ENCODE data around the gene FEM1C. TPM values are rescaled to one million over a fixed set of nuclear protein-coding genes. Genes with fewer than 3 reads are reported as not detected.

The FEM1C gene
- total and polyA plus RNA-seq, 9 of the 15 experiments (the other 6 are each of a cell fraction or from before 2014, with no cell fraction given): 1.4 to 9.3 (median 4.3) TPM

DNA sequence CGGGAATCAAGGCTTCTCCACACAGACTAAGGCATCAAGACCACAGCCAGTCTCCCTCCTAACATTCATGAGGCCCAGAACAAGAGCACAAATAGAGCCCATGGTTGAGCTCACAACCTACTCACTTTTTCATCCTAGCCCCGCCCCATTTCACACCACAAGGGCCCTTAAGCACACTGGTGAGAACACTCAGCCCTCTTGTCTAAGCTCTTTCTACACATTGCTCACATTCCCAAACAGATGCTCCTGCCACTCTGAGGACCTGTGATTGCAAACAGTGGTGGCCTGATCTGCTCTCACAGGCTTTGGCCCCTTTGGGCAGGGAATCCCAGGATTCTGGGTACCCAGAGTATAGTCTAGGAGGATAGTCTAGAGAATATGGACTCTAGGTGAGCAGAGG, 54.0 kb downstream of the FEM1C start:
- ATAC-seq: no peak
- in situ Hi-C loops (cut with MboI) (no loop called here), intact Hi-C loops (cut with micrococcal nuclease) (no loop called here)
- Histone ChIP-seq H3K9me3 (replicated peaks; ENCODE audit: control insufficient read depth, insufficient read depth, low read depth, low read length) (no peaks in the 10 kb centered on the region), H3K79me2 (ENCODE audit: control insufficient read depth, insufficient read depth, low read length) (no peaks in the 10 kb centered on the region), H4K20me1 (replicated peaks; ENCODE audit: control insufficient read depth, insufficient read depth, low read length) (no peaks in the 10 kb centered on the region), H3K27me3 (ENCODE audit: control insufficient read depth in 2 of 2, insufficient read depth in 2 of 2, low read length in 2 of 2) (peaks cover 0 to 11% of the 10 kb centered on the region in 2 experiments; a peak in 4 of 5 replicates), H3K9me1 (ENCODE audit: control insufficient read depth, insufficient read depth, low read length) (no peaks in the 10 kb centered on the region), H3K4me2 (ENCODE audit: insufficient read depth, low read length) (no peak overlapping the region), H3K4me3 (no peak overlapping the region), H3K4me1 (replicated peaks in 1 of 2; ENCODE audit: control insufficient read depth in 2 of 2, insufficient read depth in 2 of 2, low read length in 2 of 2) (no peaks in the 10 kb centered on the region), H3K9ac (ENCODE audit: insufficient read depth in 1 of 2, low read depth in 2 of 2, low read length in 2 of 2) (no peak overlapping the region), H3K27ac (ENCODE audit: extremely low read depth, low read depth, low read length) (no peak overlapping the region), H2AFZ (ENCODE audit: low read depth, low read length) (no peak overlapping the region), H3K36me3 (ENCODE audit: control insufficient read depth, insufficient read depth, low read length) (no peaks in the 10 kb centered on the region)
- WGBS (ENCODE audit: insufficient coverage, low coverage, missing lambda C conversion rate): 0% methylated on average over 2 of the region's 2 CpGs
- no peak for FAIRE-seq
- ChIA-PET POLR2A (interaction anchor here (0.9 kb wide), 1 partner anchor 31 kb away, joined by 3 read pairs; no protein-coding TSS in a partner anchor), CTCF (ENCODE audit: low intra/inter-chr PET ratio) (no interaction called here)
- no TSS peak for BruUV-seq (replicated peaks)
- no peak for DNase-seq (ENCODE audit: extremely low read depth in 1 of 4, low spot score in 3 of 4)
- TF ChIP-seq SIX5 (IDR thresholded peaks at IDR 0.05; ENCODE audit: borderline replicate concordance in 1 of 2, insufficient read depth in 1 of 2, low read depth in 1 of 2, low read length in 2 of 2): no peak
- no peak for TF ChIP-seq TAL1 (IDR thresholded peaks at IDR 0.05)
- TF ChIP-seq NR2C2 (CRISPR knock-in tag; IDR thresholded peaks at IDR 0.05): no peak
- TF ChIP-seq NR2C2 (tag; IDR thresholded peaks at IDR 0.05): no peak
- TF ChIP-seq ZNF668 (CRISPR knock-in tag; IDR thresholded peaks at IDR 0.05): no peak
- no peak for TF ChIP-seq ZNF280A (IDR thresholded peaks at IDR 0.05; ENCODE audit: low read depth, partially characterized antibody)
- TF ChIP-seq CBX1 (IDR thresholded peaks at IDR 0.05; ENCODE audit: low read depth): no peak
- TF ChIP-seq PHB (CRISPR knock-in tag; IDR thresholded peaks at IDR 0.05): no peak
- TF ChIP-seq L3MBTL2 (IDR thresholded peaks at IDR 0.05): no peak
- no peak for TF ChIP-seq DMBX1 (CRISPR knock-in tag; IDR thresholded peaks at IDR 0.05; ENCODE audit: borderline replicate concordance)
